HCT116 (cell line): Measurements from ENCODE around the gene SRP19. TPM values are rescaled to one million over a fixed set of nuclear protein-coding genes. Genes with fewer than 3 reads are reported as not detected.

ENCODE experiments used
- ATAC-seq: fragments of 200-7000 bp; cut with Tn5 transposase; 2 replicates; pipeline ENCODE4 v1.9.1; 2020; ENCODE audit warnings: mild to moderate bottlenecking, moderate library complexity
- BruUV-seq: library from RNA; stranded (reverse); fragments of 400-500 nt; replicated peaks from 2 replicates; lab custom pipeline; 2021; lab: Mats Ljungman, UMichigan
- CTCF ChIA-PET: fragments of 300-600 bp; sonication (Branson Sonifier 250); formaldehyde crosslinking; loops from one replicate; lab custom pipeline; 2021; ENCODE audit warnings: antibody characterized with exemption; lab: Charles Lee
- POLR2A ChIA-PET: fragments of 300-600, 350-600 bp; sonication (Branson Sonifier 250); formaldehyde crosslinking; loops from one replicate; lab custom pipeline; 2021; ENCODE audit warnings: antibody characterized with exemption; lab: Charles Lee
- RAD21 ChIA-PET, 2 experiments: fragments of 300-600 bp; sonication (Branson Sonifier 250); formaldehyde crosslinking; loops; one replicate each; lab custom pipeline; 2023; ENCODE audit warnings: low total read pairs in 2 of 2; ENCODE audit not compliant: uncharacterized antibody in 2 of 2, unreplicated experiment in 2 of 2, low non-redundant PET in 1 of 2; lab: Charles Lee
- DNase-seq: peaks from one replicate; pipeline ENCODE4 v3.0.0-alpha.2; 2010; ENCODE audit warnings: low read depth, low spot score
- H2AFZ ChIP-seq: fragments of 200-600 bp; shearing (Covaris generic), sonication (generic); 2 replicates; pipeline ENCODE4 v1.6.1; 2017; ENCODE audit warnings: low read depth, mixed run types, mixed read lengths, antibody characterized with exemption, low read length; ENCODE audit not compliant: poor library complexity, severe bottlenecking
- H3K27ac ChIP-seq: 2 replicates; pipeline ENCODE4 v1.5.1; 2012; ENCODE audit warnings: low read depth, low read length
- H3K27me3 ChIP-seq: fragments of 200-600 bp; sonication (generic); 2 replicates; pipeline ENCODE4 v1.6.1; 2016; ENCODE audit warnings: mixed run types, low read length, mixed read lengths; ENCODE audit not compliant: insufficient read depth
- H3K36me3 ChIP-seq, 2 experiments: fragments of 200-500 bp in 1 of 2; fragments of 200-600 bp in 1 of 2; sonication (Bioruptor generic) in 1 of 2; sonication (generic) in 1 of 2; 2 replicates each; pipeline versions ENCODE4 v1.5.1 to v1.6.1; 2014 to 2016; ENCODE audit warnings: low read length in 2 of 2, inconsistent platforms in 1 of 2, mixed read lengths in 1 of 2, mixed run types in 1 of 2; ENCODE audit not compliant: insufficient read depth in 2 of 2, control insufficient read depth in 1 of 2
- H3K4me1 ChIP-seq, 2 experiments: fragments of 200-600 bp in 1 of 2; sonication (generic) in 1 of 2; 2 replicates each; pipeline versions ENCODE4 v1.5.1 to v1.6.1; 2012 to 2017; ENCODE audit warnings: low read length in 2 of 2, inconsistent platforms in 1 of 2, mild to moderate bottlenecking in 1 of 2, mixed read lengths in 1 of 2, mixed run types in 1 of 2, moderate library complexity in 1 of 2; ENCODE audit not compliant: insufficient read depth in 2 of 2, control insufficient read depth in 1 of 2
- H3K4me2 ChIP-seq: fragments of 200-600 bp; sonication (generic); 2 replicates; pipeline ENCODE4 v1.6.1; 2017; ENCODE audit warnings: mixed run types, low read length, mixed read lengths
- H3K4me3 ChIP-seq, 2 experiments: fragments of 200-600 bp in 1 of 2; sonication (generic) in 1 of 2; replicated peaks in 1 of 2; 2 replicates each; pipeline ENCODE4 v1.5.1; 2011 to 2016; ENCODE audit warnings: low read length in 2 of 2, control low read depth in 1 of 2, low read depth in 1 of 2, mild to moderate bottlenecking in 1 of 2, mixed read lengths in 1 of 2, mixed run types in 1 of 2
- H3K79me2 ChIP-seq: fragments of 200-600 bp; sonication (generic); 2 replicates; pipeline ENCODE4 v1.6.1; 2017; ENCODE audit warnings: mild to moderate bottlenecking, mixed run types, low read length, moderate library complexity, mixed read lengths; ENCODE audit not compliant: insufficient read depth
- H3K9ac ChIP-seq: fragments of 200-600 bp; sonication (generic); 2 replicates; pipeline ENCODE4 v1.6.1; 2016; ENCODE audit warnings: low read length, mixed read lengths
- H3K9me2 ChIP-seq: fragments of 200-600 bp; sonication (generic), shearing (Covaris generic); 2 replicates; pipeline ENCODE4 v1.6.1; 2017; ENCODE audit warnings: mixed run types, mild to moderate bottlenecking, moderate library complexity; ENCODE audit not compliant: insufficient read depth
- H3K9me3 ChIP-seq, 2 experiments: fragments of 200-500 bp in 1 of 2; fragments of 200-600 bp in 1 of 2; sonication (Bioruptor generic) in 1 of 2; sonication (generic) in 1 of 2; 2 replicates each; pipeline ENCODE4 v1.6.1; 2014 to 2017; ENCODE audit warnings: low read length in 2 of 2, mixed read lengths in 2 of 2, inconsistent platforms in 1 of 2, low read depth in 1 of 2, mild to moderate bottlenecking in 1 of 2, mixed run types in 1 of 2, moderate library complexity in 1 of 2; ENCODE audit not compliant: control insufficient read depth in 1 of 2, insufficient read depth in 1 of 2
- H4K20me1 ChIP-seq: fragments of 200-600 bp; sonication (generic), shearing (Covaris generic); 2 replicates; pipeline ENCODE4 v1.6.1; 2017; ENCODE audit warnings: mixed run types, mild to moderate bottlenecking, moderate library complexity; ENCODE audit not compliant: insufficient read depth
- EZH2phosphoT487 ChIP-seq: fragments of 200-600 bp; IDR thresholded peaks from 2 replicates; pipeline ENCODE4 v1.6.1; 2018; ENCODE audit warnings: antibody characterized with exemption, borderline replicate concordance
- POLR2A ChIP-seq: IDR thresholded peaks from 2 replicates; pipeline ENCODE4 v1.7.0; 2011; ENCODE audit warnings: borderline replicate concordance; ENCODE audit not compliant: insufficient read depth, insufficient read length; ENCODE audit errors: extremely low read depth
- POLR2AphosphoS5 ChIP-seq: IDR thresholded peaks from 2 replicates; pipeline ENCODE4 v1.6.1; 2011; ENCODE audit warnings: mild to moderate bottlenecking, low read depth, low read length, moderate library complexity
- SIN3A ChIP-seq: IDR thresholded peaks from 2 replicates; pipeline ENCODE4 v1.6.1; 2012; ENCODE audit warnings: low read depth
- TCF7L2 ChIP-seq: IDR thresholded peaks from 2 replicates; pipeline ENCODE4 v1.7.0; 2011; ENCODE audit warnings: borderline replicate concordance, inconsistent platforms; ENCODE audit not compliant: insufficient read depth, insufficient read length; ENCODE audit errors: extremely low read depth
- intact Hi-C: fragments of 100-400 bp; cut with micrococcal nuclease; formaldehyde crosslinking; loops from 2 replicates; pipeline ENCODE4 v1.10.0; 2022
- total RNA-seq: library from RNA; stranded (reverse); gene quantifications from one replicate; pipeline ENCODE4 v1.2.1, GENCODE V29; 2021; ENCODE audit not compliant: unreplicated experiment
- TF ChIP-seq, protein P1 (sequence below), 3 experiments: fragments of 200-600 bp in 1 of 3; sonication (generic) in 1 of 3; IDR thresholded peaks in 2 of 3; conservative IDR thresholded peaks in 1 of 3; 2 replicates each; pipeline ENCODE4 v1.5.1; 2012 to 2017; ENCODE audit warnings: low read depth in 2 of 3, low read length in 2 of 3, antibody characterized with exemption in 1 of 3, borderline replicate concordance in 1 of 3, control low read depth in 1 of 3, mild to moderate bottlenecking in 1 of 3, mixed read lengths in 1 of 3, mixed run types in 1 of 3, moderate library complexity in 1 of 3; ENCODE audit not compliant: insufficient read depth in 1 of 3
- TF ChIP-seq, protein P2 (sequence below): IDR thresholded peaks from 2 replicates; pipeline ENCODE4 v1.6.1; 2012

The SRP19 gene
- total RNA-seq, 1 experiment from 2014 or later: 45.3 TPM

DNA sequence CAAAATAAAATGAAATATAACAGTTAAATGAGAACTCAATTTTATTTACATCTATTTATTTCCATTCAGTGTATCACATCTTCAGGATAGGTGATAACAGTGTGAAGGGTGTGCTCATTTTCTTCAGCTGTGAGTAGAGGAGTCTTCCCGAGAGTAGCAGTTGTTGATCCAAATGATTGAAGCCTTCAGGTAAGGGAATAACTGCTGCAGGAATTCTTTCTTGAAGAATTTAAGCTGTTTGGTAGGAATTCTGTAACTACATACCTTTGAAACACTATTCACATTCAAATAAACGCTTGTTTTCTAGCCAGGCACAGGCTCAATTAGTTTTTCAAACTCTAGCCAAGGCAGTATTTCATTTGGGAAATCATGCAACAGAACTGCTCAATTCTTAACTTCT, 15.3 kb downstream of the SRP19 start:
- Histone ChIP-seq H3K4me3 (no peak overlapping the region), H3K9ac (no peak overlapping the region), H3K4me1 (peaks cover 4 to 8% of the 10 kb centered on the region in 2 experiments; a peak in 3 of 4 replicates), H3K27me3 (no peaks in the 10 kb centered on the region), H3K27ac (no peak overlapping the region), H3K9me3 (no peaks in the 10 kb centered on the region), H3K36me3 (peaks cover 4 to 5% of the 10 kb centered on the region in 2 experiments; a peak in 3 of 4 replicates), H3K79me2 (no peaks in the 10 kb centered on the region; the same call in 1 of the 2 replicates), H3K9me2 (no peaks in the 10 kb centered on the region), H4K20me1 (no peaks in the 10 kb centered on the region), H2AFZ (no peak overlapping the region), H3K4me2 (no peak overlapping the region)
- ChIA-PET CTCF (no interaction called here), RAD21 (no interaction called here), POLR2A (no interaction called here)
- DNase-seq: no peak
- no peak for ATAC-seq
- no TSS peak for BruUV-seq
- intact Hi-C loops: no loop called here
- no peak for TF ChIP-seq POLR2A

DNA sequence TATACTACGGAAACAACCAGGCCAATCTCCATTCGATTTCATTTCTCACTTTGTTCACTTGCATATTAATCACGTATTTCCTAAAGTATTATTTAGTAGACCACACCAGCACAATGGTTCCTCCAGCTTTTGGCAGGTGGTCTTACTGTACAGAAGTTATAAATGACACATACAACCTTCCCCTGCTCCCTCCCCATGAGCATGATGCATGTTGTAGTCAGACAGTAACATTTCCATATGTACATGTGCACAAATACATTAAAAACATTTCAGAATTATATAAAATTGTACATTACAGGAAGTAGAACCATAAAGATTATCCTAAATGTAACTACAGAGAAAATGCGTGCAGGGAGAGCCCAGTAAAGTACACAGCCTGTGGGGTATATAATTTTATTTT, 17.0 kb downstream of the SRP19 start:
- ChIA-PET POLR2A (no interaction called here), CTCF (no interaction called here)
- Histone ChIP-seq H4K20me1 (no peaks in the 10 kb centered on the region), H3K9me3 (no peaks in the 10 kb centered on the region), H3K27ac (no peak overlapping the region; the same call in 1 of the 2 replicates), H3K4me3 (no peak overlapping the region), H3K4me1 (peaks cover 4 to 8% of the 10 kb centered on the region in 2 experiments; a peak in 3 of 4 replicates)
- no peak for DNase-seq
- BruUV-seq: no TSS peak
- TF ChIP-seq POLR2AphosphoS5: no peak
- TF ChIP-seq, protein P1, sequence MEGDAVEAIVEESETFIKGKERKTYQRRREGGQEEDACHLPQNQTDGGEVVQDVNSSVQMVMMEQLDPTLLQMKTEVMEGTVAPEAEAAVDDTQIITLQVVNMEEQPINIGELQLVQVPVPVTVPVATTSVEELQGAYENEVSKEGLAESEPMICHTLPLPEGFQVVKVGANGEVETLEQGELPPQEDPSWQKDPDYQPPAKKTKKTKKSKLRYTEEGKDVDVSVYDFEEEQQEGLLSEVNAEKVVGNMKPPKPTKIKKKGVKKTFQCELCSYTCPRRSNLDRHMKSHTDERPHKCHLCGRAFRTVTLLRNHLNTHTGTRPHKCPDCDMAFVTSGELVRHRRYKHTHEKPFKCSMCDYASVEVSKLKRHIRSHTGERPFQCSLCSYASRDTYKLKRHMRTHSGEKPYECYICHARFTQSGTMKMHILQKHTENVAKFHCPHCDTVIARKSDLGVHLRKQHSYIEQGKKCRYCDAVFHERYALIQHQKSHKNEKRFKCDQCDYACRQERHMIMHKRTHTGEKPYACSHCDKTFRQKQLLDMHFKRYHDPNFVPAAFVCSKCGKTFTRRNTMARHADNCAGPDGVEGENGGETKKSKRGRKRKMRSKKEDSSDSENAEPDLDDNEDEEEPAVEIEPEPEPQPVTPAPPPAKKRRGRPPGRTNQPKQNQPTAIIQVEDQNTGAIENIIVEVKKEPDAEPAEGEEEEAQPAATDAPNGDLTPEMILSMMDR (IDR thresholded peaks at IDR 0.05 in 2 of 3, conservative IDR thresholded peaks at IDR 0.05 in 1 of 3; ENCODE audit: borderline replicate concordance in 1 of 3, insufficient read depth in 1 of 3, low read depth in 2 of 3, low read length in 2 of 3): no peak
- TF ChIP-seq EZH2phosphoT487: no peak
- TF ChIP-seq TCF7L2: no peak
- TF ChIP-seq, protein P2, sequence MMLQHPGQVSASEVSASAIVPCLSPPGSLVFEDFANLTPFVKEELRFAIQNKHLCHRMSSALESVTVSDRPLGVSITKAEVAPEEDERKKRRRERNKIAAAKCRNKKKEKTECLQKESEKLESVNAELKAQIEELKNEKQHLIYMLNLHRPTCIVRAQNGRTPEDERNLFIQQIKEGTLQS: no peak
- no peak for TF ChIP-seq SIN3A
- TF ChIP-seq, all 23 proteins: peak for 0
- H3K9ac ChIP-seq: no peak overlapping the region
- no peak overlapping the region for H2AFZ ChIP-seq
- no peaks in the 10 kb centered on the region; the same call in 1 of the 2 replicates for H3K79me2 ChIP-seq
- RAD21 ChIA-PET: no interaction called here
- intact Hi-C loops: no loop called here
- no peak for ATAC-seq
- peaks cover 5 to 10% of the 10 kb centered on the region in 2 experiments; a peak in 3 of 4 replicates for H3K36me3 ChIP-seq
- H3K27me3 ChIP-seq: no peaks in the 10 kb centered on the region
- no peaks in the 10 kb centered on the region for H3K9me2 ChIP-seq
- H3K4me2 ChIP-seq: no peak overlapping the region
